Cardiac muscle cell (in vitro differentiated cells and primary cell): ENCODE results near the gene PDLIM5. TPM values are rescaled to one million over a fixed set of nuclear protein-coding genes. Genes with fewer than 3 reads are reported as not detected.

Experiments used
- DNase-seq, 2 donors: peaks; one replicate each; pipeline versions ENCODE4 v3.0.0 to v3.0.0-alpha.2; 2010 to 2017; ENCODE audit warnings: low read depth in 1 of 2, low spot score in 1 of 2
- H3K27ac ChIP-seq: fragments of 200-600 bp; sonication (generic); 2 replicates; pipeline ENCODE4 v1.5.1; 2016
- H3K27me3 ChIP-seq: fragments of 200-600 bp; sonication (generic); 2 replicates; pipeline ENCODE4 v1.6.0; 2016; ENCODE audit warnings: control low read depth
- H3K36me3 ChIP-seq: fragments of 200-600 bp; sonication (generic); 2 replicates; pipeline ENCODE4 v1.5.1; 2016; ENCODE audit warnings: control low read depth
- H3K4me1 ChIP-seq: fragments of 200-600 bp; sonication (generic); 2 replicates; pipeline ENCODE4 v1.8.1; 2017; ENCODE audit warnings: low read depth, mild to moderate bottlenecking, mixed run types
- H3K4me3 ChIP-seq: fragments of 200-600 bp; sonication (generic); 2 replicates; pipeline ENCODE4 v1.5.1; 2016; ENCODE audit warnings: mild to moderate bottlenecking
- H3K9me3 ChIP-seq: fragments of 200-600 bp; sonication (generic); 2 replicates; pipeline ENCODE4 v1.5.1; 2017; ENCODE audit warnings: low read depth, mild to moderate bottlenecking, control low read depth
- polyA plus RNA-seq: library from polyadenylated mRNA; unstranded; fragments of >200 nt; fragmentation: Nextera tagmentation; extraction: Ambion mirVana; gene quantifications from 2 replicates; pipeline ENCODE4 v1.2.1, GENCODE V29; 2016
- total RNA-seq: library from RNA; depleted of rRNA; stranded (reverse); fragments of >200 nt; gene quantifications from 2 replicates; pipeline ENCODE4 v1.2.3, GENCODE V29; 2016
- TF ChIP-seq, protein P1 (sequence below): IDR thresholded peaks from 2 replicates; pipeline ENCODE4 v1.5.1; 2012; ENCODE audit warnings: low read depth, mild to moderate bottlenecking, low read length

The PDLIM5 gene
- total and polyA plus RNA-seq, 2 experiments from 2014 or later, result 426 to 446 TPM

DNA sequence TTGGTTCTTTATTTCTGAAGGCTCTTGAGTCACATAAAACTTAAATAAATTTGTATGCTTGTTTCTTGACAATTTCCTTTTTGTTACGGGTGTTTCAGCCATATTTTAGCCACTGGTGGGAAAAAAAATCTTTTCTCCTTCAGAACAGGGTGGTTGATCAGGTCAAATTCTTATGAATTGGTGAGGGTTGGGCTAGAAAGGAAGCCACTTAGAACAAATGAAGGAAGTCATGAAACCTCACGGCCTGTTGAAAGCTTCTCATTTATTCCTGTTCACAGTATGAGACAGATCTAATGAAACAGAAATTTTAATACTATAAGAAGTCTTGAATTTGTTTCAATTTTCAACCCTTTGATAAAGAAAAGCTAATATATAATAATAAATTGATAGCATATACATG is 12.1 kb upstream of the PDLIM5 start:
- DNase-seq, result no peak
- H3K27ac ChIP-seq, result no peak overlapping the region
- H3K4me3 ChIP-seq, result no peak overlapping the region
- peaks cover 6% of the 10 kb centered on the region for H3K4me1 ChIP-seq
- no peaks in the 10 kb centered on the region for H3K9me3 ChIP-seq
- TF ChIP-seq, protein P1, sequence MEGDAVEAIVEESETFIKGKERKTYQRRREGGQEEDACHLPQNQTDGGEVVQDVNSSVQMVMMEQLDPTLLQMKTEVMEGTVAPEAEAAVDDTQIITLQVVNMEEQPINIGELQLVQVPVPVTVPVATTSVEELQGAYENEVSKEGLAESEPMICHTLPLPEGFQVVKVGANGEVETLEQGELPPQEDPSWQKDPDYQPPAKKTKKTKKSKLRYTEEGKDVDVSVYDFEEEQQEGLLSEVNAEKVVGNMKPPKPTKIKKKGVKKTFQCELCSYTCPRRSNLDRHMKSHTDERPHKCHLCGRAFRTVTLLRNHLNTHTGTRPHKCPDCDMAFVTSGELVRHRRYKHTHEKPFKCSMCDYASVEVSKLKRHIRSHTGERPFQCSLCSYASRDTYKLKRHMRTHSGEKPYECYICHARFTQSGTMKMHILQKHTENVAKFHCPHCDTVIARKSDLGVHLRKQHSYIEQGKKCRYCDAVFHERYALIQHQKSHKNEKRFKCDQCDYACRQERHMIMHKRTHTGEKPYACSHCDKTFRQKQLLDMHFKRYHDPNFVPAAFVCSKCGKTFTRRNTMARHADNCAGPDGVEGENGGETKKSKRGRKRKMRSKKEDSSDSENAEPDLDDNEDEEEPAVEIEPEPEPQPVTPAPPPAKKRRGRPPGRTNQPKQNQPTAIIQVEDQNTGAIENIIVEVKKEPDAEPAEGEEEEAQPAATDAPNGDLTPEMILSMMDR, result no peak
- H3K36me3 ChIP-seq, result no peaks in the 10 kb centered on the region
- H3K27me3 ChIP-seq, result no peaks in the 10 kb centered on the region

DNA sequence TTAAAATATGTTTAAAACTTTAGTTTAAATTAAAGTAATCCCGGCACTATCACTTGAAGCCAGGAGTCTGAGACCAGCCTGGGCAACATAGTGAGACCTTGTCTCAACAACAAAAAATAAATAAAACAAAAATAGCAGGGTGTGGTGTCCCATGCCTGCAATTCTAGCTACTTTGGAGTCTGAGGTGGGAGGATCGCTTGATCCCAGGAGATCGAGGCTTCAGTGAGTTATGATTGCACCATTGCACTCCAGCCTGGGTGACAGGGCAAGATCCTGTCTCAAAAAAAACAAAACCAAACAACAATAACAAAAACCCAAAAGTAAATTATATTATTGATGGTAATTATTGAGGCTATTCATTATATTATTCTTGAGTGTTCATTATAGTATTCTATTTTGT is 9.9 kb upstream of the PDLIM5 start:
- H3K4me3 ChIP-seq, result no peak overlapping the region
- H3K4me1 ChIP-seq, result peaks cover 6% of the 10 kb centered on the region
- TF ChIP-seq, protein P1, result no peak
- no peaks in the 10 kb centered on the region for H3K27me3 ChIP-seq
- H3K36me3 ChIP-seq, result no peaks in the 10 kb centered on the region
- no peaks in the 10 kb centered on the region for H3K9me3 ChIP-seq
- DNase-seq, result no peak
- no peak overlapping the region for H3K27ac ChIP-seq

DNA sequence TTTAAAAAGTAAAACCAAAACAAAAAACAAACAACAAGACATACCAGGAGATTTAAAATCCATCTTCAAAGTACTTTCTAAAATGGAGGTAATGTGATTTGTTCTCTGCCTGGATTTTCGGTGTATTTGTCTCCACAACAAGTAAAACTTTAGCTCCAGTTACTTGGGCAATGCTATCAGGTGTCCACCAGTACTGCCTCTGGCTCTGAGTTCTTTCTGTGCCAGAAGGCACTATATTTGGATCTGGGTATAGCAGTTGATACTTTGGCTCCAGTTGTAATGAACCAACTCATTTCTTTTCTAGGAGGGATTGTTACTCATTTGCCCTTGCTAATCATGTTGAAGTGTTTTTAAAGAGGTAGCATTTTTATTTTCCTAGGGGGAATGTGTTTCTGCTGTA is 9.5 kb upstream of the PDLIM5 start:
- H3K27ac ChIP-seq, result no peak overlapping the region
- peaks cover 6% of the 10 kb centered on the region for H3K4me1 ChIP-seq
- TF ChIP-seq, protein P1, result no peak
- no peaks in the 10 kb centered on the region for H3K9me3 ChIP-seq
- no peak for DNase-seq
- no peaks in the 10 kb centered on the region for H3K36me3 ChIP-seq
- H3K27me3 ChIP-seq, result no peaks in the 10 kb centered on the region
- no peak overlapping the region for H3K4me3 ChIP-seq

DNA sequence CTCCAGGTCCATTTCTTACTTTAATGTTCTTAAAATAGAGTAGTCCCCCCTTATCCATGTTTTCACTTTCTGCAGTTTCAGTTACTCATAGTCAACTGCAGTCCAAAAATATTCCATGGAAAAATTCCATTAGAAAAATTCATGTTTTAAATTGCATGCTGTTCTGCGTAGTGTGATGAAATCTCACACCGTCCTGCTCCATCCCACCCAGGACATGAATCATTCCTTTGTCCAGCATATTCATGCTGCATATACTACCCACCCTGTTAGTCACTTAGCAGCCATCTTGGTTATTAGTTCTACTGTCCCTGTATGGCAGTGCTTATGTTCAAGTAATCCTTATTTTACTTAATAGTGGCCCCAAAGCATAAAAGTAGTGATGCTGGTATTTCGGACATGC is 5.4 kb upstream of the PDLIM5 start:
- DNase-seq, result peak in 1 of 2 donors; percentile 91
- TF ChIP-seq, protein P1, result no peak
- no peaks in the 10 kb centered on the region for H3K27me3 ChIP-seq
- no peaks in the 10 kb centered on the region for H3K36me3 ChIP-seq
- H3K9me3 ChIP-seq, result no peaks in the 10 kb centered on the region
- peaks cover 15% of the 10 kb centered on the region for H3K4me1 ChIP-seq
- H3K4me3 ChIP-seq, result no peak overlapping the region
- no peak overlapping the region for H3K27ac ChIP-seq

DNA sequence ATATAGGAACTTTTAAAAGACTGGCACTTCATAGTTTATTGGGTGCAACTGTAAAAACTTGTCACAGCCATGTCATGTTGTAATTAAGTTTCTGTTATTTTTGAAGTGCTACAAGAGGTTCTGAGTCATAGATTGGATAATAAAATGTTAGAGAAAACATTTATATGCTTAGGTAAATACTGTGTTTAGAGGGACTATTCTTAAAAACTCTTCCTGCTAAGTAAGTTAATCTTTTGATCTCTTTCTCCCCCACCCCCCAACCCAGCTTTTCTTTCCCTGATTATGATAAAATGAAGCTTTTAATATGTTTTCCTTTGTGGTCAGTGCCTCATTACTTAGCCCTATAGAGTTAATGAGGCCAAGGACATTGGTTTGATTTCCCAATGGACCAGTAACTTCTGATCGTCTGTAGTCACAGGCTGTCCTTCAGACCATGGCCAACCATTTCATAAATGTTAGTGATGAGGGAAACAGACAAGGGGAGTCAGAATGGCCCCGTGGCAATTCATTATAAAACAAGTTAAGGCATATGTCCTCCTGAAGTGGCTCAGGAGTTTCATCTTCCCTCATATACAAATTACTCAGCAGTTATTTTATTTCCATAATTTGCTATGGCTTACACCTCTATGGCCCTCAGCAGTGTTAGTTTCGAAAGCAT is 3.9 kb upstream of the PDLIM5 start:
- Histone ChIP-seq H3K4me3 (no peak overlapping the region), H3K27ac (no peak overlapping the region)

More for the DNA sequence above, 3.9 kb upstream of the PDLIM5 start:
- Histone ChIP-seq H3K27me3 (no peaks in the 10 kb centered on the region), H3K4me1 (peaks cover 9% of the 10 kb centered on the region), H3K9me3 (no peaks in the 10 kb centered on the region), H3K36me3 (no peaks in the 10 kb centered on the region)
- TF ChIP-seq, protein P1, result no peak
- DNase-seq, result no peak
